Endodermal cell (in vitro differentiated cells): Measurements from ENCODE around the gene SIK2. TPM values are rescaled to one million over a fixed set of nuclear protein-coding genes. Genes with fewer than 3 reads are reported as not detected.

Experiments used
- DNase-seq: peaks from one replicate; pipeline ENCODE4 v3.0.0-alpha.2; 2017
- H3K27ac ChIP-seq: 2 replicates; pipeline ENCODE4 v1.5.1; 2013; ENCODE audit warnings: mild to moderate bottlenecking, low read depth, low read length, moderate library complexity
- H3K27me3 ChIP-seq: 2 replicates; pipeline ENCODE4 v1.6.1; 2013; ENCODE audit warnings: mild to moderate bottlenecking, low read length, moderate library complexity; ENCODE audit not compliant: insufficient read depth, control insufficient read depth, poor library complexity, severe bottlenecking
- H3K36me3 ChIP-seq: 2 replicates; pipeline ENCODE4 v1.7.0; 2013; ENCODE audit warnings: mild to moderate bottlenecking, low read length, moderate library complexity; ENCODE audit not compliant: control insufficient read depth, insufficient read depth
- H3K4me1 ChIP-seq: one replicate; pipeline ENCODE4 v1.7.0; 2013; ENCODE audit warnings: low read length; ENCODE audit not compliant: control insufficient read depth, insufficient read depth
- H3K4me3 ChIP-seq: 2 replicates; pipeline ENCODE4 v1.5.1; 2013; ENCODE audit warnings: mild to moderate bottlenecking, low read length, moderate library complexity
- H3K9ac ChIP-seq: 2 replicates; pipeline ENCODE4 v1.6.1; 2013; ENCODE audit warnings: mild to moderate bottlenecking, low read length, moderate library complexity; ENCODE audit not compliant: poor library complexity, severe bottlenecking; ENCODE audit errors: extremely low read depth
- H3K9me3 ChIP-seq: 2 replicates; pipeline ENCODE4 v1.6.1; 2013; ENCODE audit warnings: mild to moderate bottlenecking, low read length, moderate library complexity; ENCODE audit not compliant: control insufficient read depth
- H3K27ac Mint-ChIP-seq: 2 replicates; pipeline ENCODE4 v1.8.0; 2020; ENCODE audit warnings: mixed read lengths
- H3K27me3 Mint-ChIP-seq: 2 replicates; pipeline ENCODE4 v1.8.0; 2021; ENCODE audit warnings: mild to moderate bottlenecking, mixed read lengths; ENCODE audit not compliant: insufficient read depth
- H3K36me3 Mint-ChIP-seq: 2 replicates; pipeline ENCODE4 v1.8.0; 2020; ENCODE audit warnings: low read depth, mixed read lengths
- H3K4me1 Mint-ChIP-seq: 2 replicates; pipeline ENCODE4 v1.8.0; 2020; ENCODE audit warnings: mixed read lengths
- H3K4me3 Mint-ChIP-seq: 2 replicates; pipeline ENCODE4 v1.8.0; 2020; ENCODE audit warnings: mild to moderate bottlenecking, moderate library complexity, mixed read lengths
- H3K9me3 Mint-ChIP-seq: 2 replicates; pipeline ENCODE4 v1.8.0; 2020; ENCODE audit warnings: mild to moderate bottlenecking, mixed read lengths
- CTCF ChIP-seq: fragments of 200-600 bp; sonication (generic); conservative IDR thresholded peaks from 2 replicates; pipeline ENCODE4 v1.5.0; 2021; ENCODE audit warnings: antibody characterized with exemption, mild to moderate bottlenecking
- WGBS, 2 experiments: methylation state at CpG; one replicate each; pipeline versions ENCODE4 v1.1.5 to v1.1.7; 2013; ENCODE audit warnings: missing lambda C conversion rate in 2 of 2, mixed read lengths in 1 of 2; ENCODE audit not compliant: insufficient coverage in 1 of 2, insufficient read length in 1 of 2; 5-methylcytosine and 5-hydroxymethylcytosine counted together
- total RNA-seq, 2 donors: library from RNA; stranded (reverse); fragmentation: NEBNext Ultra II Directional in 1 of 2; extraction: Animal tissue kit (Norgen Biotek cat#: 25700) in 1 of 2; gene quantifications; 2 replicates in 1 of 2; 3 replicates in 1 of 2; pipeline ENCODE4 v1.2.1, GENCODE V29; 2021

The SIK2 gene
- total RNA-seq, 2 donors from 2014 or later: 13.2 to 13.4 TPM

GRCh38 chr11:111688013-111688412, 85.8 kb downstream of the SIK2 start:
- WGBS, 2 experiments: 95 to 96% methylated on average over 4 to 7 of the region's 7 CpGs
- H3K36me3 Mint-ChIP-seq: peaks cover 19% of the 10 kb centered on the region
- no peak overlapping the region for H3K4me3 ChIP-seq
- no peaks in the 10 kb centered on the region for H3K27me3 Mint-ChIP-seq
- peaks cover 17% of the 10 kb centered on the region for H3K36me3 ChIP-seq
- no peak overlapping the region for H3K9ac ChIP-seq
- no peak overlapping the region for H3K27ac ChIP-seq
- H3K4me1 ChIP-seq: no peaks in the 10 kb centered on the region
- no peaks in the 10 kb centered on the region for H3K9me3 ChIP-seq
- no peak overlapping the region for H3K4me3 Mint-ChIP-seq
- peaks cover 7% of the 10 kb centered on the region for H3K4me1 Mint-ChIP-seq
- DNase-seq: no peak
- no peak overlapping the region for H3K27ac Mint-ChIP-seq
- no peaks in the 10 kb centered on the region for H3K27me3 ChIP-seq
- TF ChIP-seq CTCF: no peak
- no peaks in the 10 kb centered on the region for H3K9me3 Mint-ChIP-seq

GRCh38 chr11:111691176-111691575, 88.9 kb downstream of the SIK2 start:
- no peaks in the 10 kb centered on the region for H3K9me3 ChIP-seq
- no peaks in the 10 kb centered on the region for H3K27me3 ChIP-seq
- DNase-seq: no peak
- H3K4me3 ChIP-seq: no peak overlapping the region
- no peak for TF ChIP-seq CTCF
- Mint-ChIP-seq H3K4me1 (peaks cover 15% of the 10 kb centered on the region), H3K9me3 (no peaks in the 10 kb centered on the region), H3K36me3 (peaks cover 11% of the 10 kb centered on the region), H3K27ac (no peak overlapping the region), H3K27me3 (no peaks in the 10 kb centered on the region), H3K4me3 (no peak overlapping the region)
- H3K27ac ChIP-seq: no peak overlapping the region
- H3K36me3 ChIP-seq: peaks cover 17% of the 10 kb centered on the region
- WGBS, 2 experiments: 100% methylated on average over 1 to 2 of the region's 2 CpGs
- no peak overlapping the region for H3K9ac ChIP-seq
- H3K4me1 ChIP-seq: no peaks in the 10 kb centered on the region

GRCh38 chr11:111691741-111692140, 89.5 kb downstream of the SIK2 start:
- no peak for DNase-seq
- Histone ChIP-seq H3K27me3 (no peaks in the 10 kb centered on the region), H3K27ac (peak overlapping the region; percentile 24), H3K9ac (no peak overlapping the region), H3K4me1 (no peaks in the 10 kb centered on the region), H3K4me3 (no peak overlapping the region), H3K9me3 (no peaks in the 10 kb centered on the region), H3K36me3 (peaks cover 17% of the 10 kb centered on the region)
- WGBS, 2 experiments: 85 to 86% methylated on average over 3 of the region's 3 CpGs
- H3K4me1 Mint-ChIP-seq: peaks cover 15% of the 10 kb centered on the region
- peaks cover 11% of the 10 kb centered on the region for H3K36me3 Mint-ChIP-seq
- no peaks in the 10 kb centered on the region for H3K27me3 Mint-ChIP-seq
- TF ChIP-seq CTCF: no peak
- H3K27ac Mint-ChIP-seq: no peak overlapping the region
- H3K9me3 Mint-ChIP-seq: no peaks in the 10 kb centered on the region
- no peak overlapping the region for H3K4me3 Mint-ChIP-seq
